CD14-positive monocyte (primary cell): Measurements from ENCODE around the gene CBX5. TPM values are rescaled to one million over a fixed set of nuclear protein-coding genes. Genes with fewer than 3 reads are reported as not detected.
A peak's percentile ranks its signal among the peaks of the same experiment; 100 is the strongest.
"Not testable (repeated sequence)": the region's sequence is repeated elsewhere in the genome, so short reads cannot be mapped to it uniquely, and the experiment has no call there.

Experiments used
- DNase-seq, 3 donors: peaks; one replicate each; pipeline ENCODE4 v3.0.0-alpha.2; 2011 to 2022
- H2AFZ ChIP-seq: 2 replicates; pipeline ENCODE4 v1.6.0; 2012; ENCODE audit warnings: mild to moderate bottlenecking, low read depth, low read length, inconsistent platforms; ENCODE audit not compliant: insufficient read depth, poor library complexity, severe bottlenecking
- H3K27ac ChIP-seq, 2 donors: 1 replicate in 1 of 2; 2 replicates in 1 of 2; pipeline ENCODE4 v1.5.1; 2012 to 2013; ENCODE audit warnings: low read length in 2 of 2, control low read depth in 1 of 2, inconsistent platforms in 1 of 2, low read depth in 1 of 2, mild to moderate bottlenecking in 1 of 2
- H3K27me3 ChIP-seq, 2 donors: one replicate each; pipeline versions ENCODE4 v1.6.0 to v1.6.1; 2011 to 2013; ENCODE audit warnings: low read length in 2 of 2; ENCODE audit not compliant: control insufficient read depth in 2 of 2, insufficient read depth in 2 of 2
- H3K36me3 ChIP-seq, 2 donors: replicated peaks in 1 of 2; 1 replicate in 1 of 2; 2 replicates in 1 of 2; pipeline versions ENCODE4 v1.5.1 to v1.6.1; 2012 to 2013; ENCODE audit warnings: low read length in 2 of 2, control low read depth in 1 of 2, inconsistent platforms in 1 of 2, mild to moderate bottlenecking in 1 of 2; ENCODE audit not compliant: insufficient read depth in 2 of 2, control insufficient read depth in 1 of 2
- H3K4me1 ChIP-seq, 2 donors: 1 replicate in 1 of 2; 2 replicates in 1 of 2; pipeline versions ENCODE4 v1.5.1 to v1.6.1; 2012 to 2013; ENCODE audit warnings: low read length in 2 of 2, control low read depth in 1 of 2, inconsistent platforms in 1 of 2, mild to moderate bottlenecking in 1 of 2, moderate library complexity in 1 of 2; ENCODE audit not compliant: insufficient read depth in 2 of 2, control insufficient read depth in 1 of 2
- H3K4me2 ChIP-seq: replicated peaks from 2 replicates; pipeline ENCODE3; 2012; ENCODE audit warnings: low read length, moderate library complexity, mild to moderate bottlenecking; ENCODE audit not compliant: poor library complexity, severe bottlenecking; ENCODE audit errors: extremely low read depth
- H3K4me3 ChIP-seq, 3 experiments: fragments of 200-600 bp in 1 of 3; sonication (generic) in 1 of 3; replicated peaks in 1 of 3; 1 replicate in 2 of 3; 2 replicates in 1 of 3; pipeline ENCODE4 v1.5.1; 2011 to 2013; ENCODE audit warnings: low read length in 3 of 3, mild to moderate bottlenecking in 3 of 3, control low read depth in 2 of 3, low read depth in 2 of 3, inconsistent platforms in 1 of 3, moderate library complexity in 1 of 3
- H3K79me2 ChIP-seq: 2 replicates; pipeline ENCODE4 v1.6.0; 2012; ENCODE audit warnings: mild to moderate bottlenecking, control low read depth, inconsistent platforms, low read length, moderate library complexity; ENCODE audit not compliant: insufficient read depth
- H3K9ac ChIP-seq: 2 replicates; pipeline ENCODE4 v1.6.0; 2017; ENCODE audit warnings: low read length, mild to moderate bottlenecking; ENCODE audit not compliant: insufficient read depth, poor library complexity, severe bottlenecking
- H3K9me3 ChIP-seq, 2 donors: replicated peaks in 1 of 2; 1 replicate in 1 of 2; 2 replicates in 1 of 2; pipeline versions ENCODE4 v1.5.1 to v1.6.1; 2012 to 2013; ENCODE audit warnings: low read length in 2 of 2, control low read depth in 1 of 2; ENCODE audit not compliant: control insufficient read depth in 1 of 2, insufficient read depth in 1 of 2
- H4K20me1 ChIP-seq: 2 replicates; pipeline ENCODE4 v1.6.0; 2012; ENCODE audit warnings: mild to moderate bottlenecking, low read length, control low read depth, moderate library complexity; ENCODE audit not compliant: insufficient read depth
- H3K27ac Mint-ChIP-seq, 7 donors: one replicate each; pipeline ENCODE4 v1.8.0; 2020; ENCODE audit warnings: mild to moderate bottlenecking in 7 of 7, mixed read lengths in 7 of 7, moderate library complexity in 6 of 7, inconsistent platforms in 2 of 7
- H3K27me3 Mint-ChIP-seq, 3 donors: one replicate each; pipeline ENCODE4 v1.8.0; 2021 to 2022; ENCODE audit warnings: low read depth in 3 of 3, mild to moderate bottlenecking in 3 of 3, mixed read lengths in 3 of 3, moderate library complexity in 3 of 3, inconsistent platforms in 1 of 3
- H3K36me3 Mint-ChIP-seq, 2 donors: one replicate each; pipeline ENCODE4 v1.8.0; 2020; ENCODE audit warnings: mixed read lengths in 2 of 2, inconsistent platforms in 1 of 2, mild to moderate bottlenecking in 1 of 2
- H3K4me1 Mint-ChIP-seq: one replicate; pipeline ENCODE4 v1.8.0; 2020; ENCODE audit warnings: mild to moderate bottlenecking, mixed read lengths
- H3K4me3 Mint-ChIP-seq, 2 donors: one replicate each; pipeline ENCODE4 v1.8.0; 2020; ENCODE audit warnings: mild to moderate bottlenecking in 2 of 2, mixed read lengths in 2 of 2, moderate library complexity in 1 of 2
- H3K9me3 Mint-ChIP-seq, 7 donors: one replicate each; pipeline ENCODE4 v1.8.0; 2020 to 2022; ENCODE audit warnings: mixed read lengths in 7 of 7, mild to moderate bottlenecking in 6 of 7, moderate library complexity in 6 of 7, inconsistent platforms in 2 of 7
- WGBS: methylation state at CpG from one replicate; pipeline ENCODE4 v1.1.5; 2013; ENCODE audit warnings: missing lambda C conversion rate; ENCODE audit not compliant: insufficient coverage; 5-methylcytosine and 5-hydroxymethylcytosine counted together
- intact Hi-C, 2 donors: fragments of 100-400 bp; cut with micrococcal nuclease; formaldehyde crosslinking; loops; one replicate each; pipeline versions ENCODE4 v1.15.0 to v1.15.1; 2023
- polyA plus RNA-seq, 3 donors: library from polyadenylated mRNA; depleted of rRNA in 1 of 3; unstranded in 2 of 3; stranded (reverse) in 1 of 3; fragments of 300-500 nt in 2 of 3; fragments of >200 nt in 1 of 3; fragmentation: Illumina TruSeq in 2 of 3; gene quantifications; 1 replicate in 2 of 3; 2 replicates in 1 of 3; pipeline ENCODE4 v1.2.3, GENCODE V29; 2012 to 2021
- TF ChIP-seq, protein P1 (sequence below): fragments of 200-600 bp; IDR thresholded peaks from one replicate; pipeline ENCODE4 v1.8.0; 2022; ENCODE audit warnings: antibody characterized with exemption, mild to moderate bottlenecking

The CBX5 gene
- polyA plus RNA-seq, 3 donors, result 2.9 to 5.4 (median 4.8) TPM

- no peaks in the 10 kb centered on the region for H3K9me3 ChIP-seq
- peak overlapping the region; percentile 29 to 49 for H3K27ac ChIP-seq
- TF ChIP-seq, protein P1, sequence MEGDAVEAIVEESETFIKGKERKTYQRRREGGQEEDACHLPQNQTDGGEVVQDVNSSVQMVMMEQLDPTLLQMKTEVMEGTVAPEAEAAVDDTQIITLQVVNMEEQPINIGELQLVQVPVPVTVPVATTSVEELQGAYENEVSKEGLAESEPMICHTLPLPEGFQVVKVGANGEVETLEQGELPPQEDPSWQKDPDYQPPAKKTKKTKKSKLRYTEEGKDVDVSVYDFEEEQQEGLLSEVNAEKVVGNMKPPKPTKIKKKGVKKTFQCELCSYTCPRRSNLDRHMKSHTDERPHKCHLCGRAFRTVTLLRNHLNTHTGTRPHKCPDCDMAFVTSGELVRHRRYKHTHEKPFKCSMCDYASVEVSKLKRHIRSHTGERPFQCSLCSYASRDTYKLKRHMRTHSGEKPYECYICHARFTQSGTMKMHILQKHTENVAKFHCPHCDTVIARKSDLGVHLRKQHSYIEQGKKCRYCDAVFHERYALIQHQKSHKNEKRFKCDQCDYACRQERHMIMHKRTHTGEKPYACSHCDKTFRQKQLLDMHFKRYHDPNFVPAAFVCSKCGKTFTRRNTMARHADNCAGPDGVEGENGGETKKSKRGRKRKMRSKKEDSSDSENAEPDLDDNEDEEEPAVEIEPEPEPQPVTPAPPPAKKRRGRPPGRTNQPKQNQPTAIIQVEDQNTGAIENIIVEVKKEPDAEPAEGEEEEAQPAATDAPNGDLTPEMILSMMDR, result no peak
- Mint-ChIP-seq H3K9me3 (no peaks in the 10 kb centered on the region), H3K4me1 (peaks cover 63% of the 10 kb centered on the region), H3K27ac (peak overlapping the region in 3 of 7 donors; percentile 80 to 88 (median 82)), H3K4me3 (no peak overlapping the region), H3K36me3 (peaks cover 63 to 68% of the 10 kb centered on the region in 2 donors), H3K27me3 (no peaks in the 10 kb centered on the region)
- H3K4me3 ChIP-seq, result peak overlapping the region in 2 of 3 experiments; percentile 5 to 95
- 29% methylated on average over 9 of the region's 11 CpGs for WGBS
- no peaks in the 10 kb centered on the region for H3K27me3 ChIP-seq
- intact Hi-C loops, result loop anchor here in 1 of 2 donors (2.0 kb wide), 1 partner anchor 14 kb away; no protein-coding TSS in a partner anchor
- peaks cover 75% of the 10 kb centered on the region for H4K20me1 ChIP-seq
- peak overlapping the region; percentile 93 for H3K4me2 ChIP-seq
- peaks cover 58 to 65% of the 10 kb centered on the region in 2 donors for H3K36me3 ChIP-seq
- no peak overlapping the region for H2AFZ ChIP-seq
- no peak overlapping the region for H3K9ac ChIP-seq
- H3K79me2 ChIP-seq, result peaks cover 90% of the 10 kb centered on the region
- peaks cover 74 to 89% of the 10 kb centered on the region in 2 donors for H3K4me1 ChIP-seq
- no peak for DNase-seq
Observed at GRCh38 chr12:54282949-54283593, 3.1 kb upstream of the CBX5 start.

DNA sequence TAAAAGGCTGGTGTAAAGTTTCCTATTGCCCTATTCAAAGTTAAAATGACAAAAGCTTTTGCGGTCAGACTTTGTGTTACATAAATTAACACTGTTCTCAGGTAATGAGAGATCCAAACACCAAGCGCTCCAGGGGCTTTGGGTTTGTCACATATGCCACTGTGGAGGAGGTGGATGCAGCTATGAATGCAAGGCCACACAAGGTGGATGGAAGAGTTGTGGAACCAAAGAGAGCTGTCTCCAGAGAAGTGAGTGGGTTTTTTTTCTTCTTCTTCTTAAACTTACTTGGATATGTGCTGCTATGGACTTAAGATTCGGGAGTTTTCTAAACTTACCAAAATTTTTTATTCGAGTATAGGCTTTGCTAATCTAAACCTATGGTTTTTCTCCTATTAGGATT is 1.8 kb upstream of the CBX5 start:
- peaks cover 45 to 51% of the 10 kb centered on the region in 2 donors for H3K36me3 ChIP-seq
- Mint-ChIP-seq H3K36me3 (peaks cover 50 to 54% of the 10 kb centered on the region in 2 donors), H3K4me1 (peaks cover 60% of the 10 kb centered on the region)
- intact Hi-C loops, result loop anchor here in 1 of 2 donors (2.0 kb wide), 1 partner anchor 15 kb away; no protein-coding TSS in a partner anchor
- not testable (repeated sequence) for H3K27ac Mint-ChIP-seq, H3K4me3 Mint-ChIP-seq, H3K9me3 Mint-ChIP-seq, DNase-seq, H3K27me3 ChIP-seq, H3K27me3 Mint-ChIP-seq, H2AFZ ChIP-seq, H3K9me3 ChIP-seq
- H3K9ac ChIP-seq, result peak overlapping the region; percentile 81
- peaks cover 78 to 88% of the 10 kb centered on the region in 2 donors for H3K4me1 ChIP-seq
- H3K27ac ChIP-seq, result peak overlapping the region in 1 of 2 donors; percentile 89
- 20% methylated on average over 1 of the region's 4 CpGs for WGBS
- H3K79me2 ChIP-seq, result peaks cover 90% of the 10 kb centered on the region
- peak overlapping the region; percentile 93 for H3K4me2 ChIP-seq
- H3K4me3 ChIP-seq, result peak overlapping the region; percentile 77 to 95 (median 80)
- H4K20me1 ChIP-seq, result peaks cover 61% of the 10 kb centered on the region

DNA sequence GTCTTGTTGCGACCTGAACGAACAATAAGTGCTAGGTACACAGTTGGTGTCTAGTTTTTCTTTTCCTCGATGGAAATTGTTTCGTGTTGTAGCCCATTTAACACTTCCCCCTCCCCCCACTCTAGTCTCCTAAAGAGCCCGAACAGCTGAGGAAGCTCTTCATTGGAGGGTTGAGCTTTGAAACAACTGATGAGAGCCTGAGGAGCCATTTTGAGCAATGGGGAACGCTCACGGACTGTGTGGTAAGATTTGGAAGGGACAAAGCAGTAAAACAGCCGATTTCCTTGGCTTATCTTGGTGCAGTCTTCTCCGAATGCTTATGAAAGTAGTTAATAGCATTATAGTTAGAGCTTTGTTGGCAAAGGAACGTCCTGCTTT is 1.3 kb upstream of the CBX5 start:
- WGBS, result 0% methylated on average over 3 of the region's 10 CpGs
- H3K9me3 Mint-ChIP-seq, H3K27me3 ChIP-seq, intact Hi-C loops, H3K27ac Mint-ChIP-seq, DNase-seq, H3K9me3 ChIP-seq, H3K4me3 Mint-ChIP-seq, H3K27me3 Mint-ChIP-seq: not testable (repeated sequence)
- H3K27ac ChIP-seq, result peak overlapping the region; percentile 89 to 92
- H4K20me1 ChIP-seq, result peaks cover 57% of the 10 kb centered on the region
- peak overlapping the region; percentile 93 for H3K4me2 ChIP-seq
- H3K79me2 ChIP-seq, result peaks cover 90% of the 10 kb centered on the region
- H2AFZ ChIP-seq, result peak overlapping the region; percentile 29
- H3K4me1 ChIP-seq, result peaks cover 75 to 84% of the 10 kb centered on the region in 2 donors
- H3K36me3 ChIP-seq, result peaks cover 41 to 47% of the 10 kb centered on the region in 2 donors
- peaks cover 58% of the 10 kb centered on the region for H3K4me1 Mint-ChIP-seq
- H3K4me3 ChIP-seq, result peak overlapping the region; percentile 77 to 95 (median 80)
- H3K36me3 Mint-ChIP-seq, result peaks cover 45 to 50% of the 10 kb centered on the region in 2 donors
- H3K9ac ChIP-seq, result peak overlapping the region; percentile 81
